ENCODE results near the gene HOXA1.

Gene HOXA1

GRCh38 chr7:27105301-27106031 is 9.7 kb upstream of the HOXA1 start:
- DNase-seq (ENCODE audit: low read depth): no peak

- no peak for DNase-seq (ENCODE audit: low read depth)
Measured at GRCh38 chr7:27104341-27105058, 8.7 kb upstream of the HOXA1 start.

GRCh38 chr7:27103489-27104226 is 7.9 kb upstream of the HOXA1 start:
- DNase-seq (ENCODE audit: low read depth): no peak

GRCh38 chr7:27102581-27103442 is 7.0 kb upstream of the HOXA1 start, which contains the start of gene HOXA2:
TSS of gene HOXA2 (minus strand) at chr7:27102683. CDS start at chr7:27102500, 183 bp downstream.
- no peak for DNase-seq (ENCODE audit: low read depth)

GRCh38 chr7:27101957-27102580 is 6.3 kb upstream of the HOXA1 start:
- DNase-seq (ENCODE audit: low read depth): no peak

GRCh38 chr7:27101171-27101956 is 5.6 kb upstream of the HOXA1 start:
- no peak for DNase-seq (ENCODE audit: low read depth)

GRCh38 chr7:27100694-27101170 is 4.9 kb upstream of the HOXA1 start:
- no peak for DNase-seq (ENCODE audit: low read depth)

- no peak for DNase-seq (ENCODE audit: low read depth)
Measured at GRCh38 chr7:27099453-27100370, 3.9 kb upstream of the HOXA1 start.

GRCh38 chr7:27098578-27099451 is 3.0 kb upstream of the HOXA1 start:
- peak; percentile 41 for DNase-seq (ENCODE audit: low read depth)

- DNase-seq (ENCODE audit: low read depth): peak; percentile 29
Measured at GRCh38 chr7:27097686-27098577, 2.1 kb upstream of the HOXA1 start.

GRCh38 chr7:27096768-27097514 is 1.1 kb upstream of the HOXA1 start:
- DNase-seq (ENCODE audit: low read depth): peak; percentile 70

GRCh38 chr7:27095050-27095896 is 527 bp downstream of the HOXA1 start:
- no peak for DNase-seq (ENCODE audit: low read depth)

GRCh38 chr7:27094304-27095049 is 1.3 kb downstream of the HOXA1 start:
- no peak for DNase-seq (ENCODE audit: low read depth)

GRCh38 chr7:27093184-27093895 is 2.5 kb downstream of the HOXA1 start:
- no peak for DNase-seq (ENCODE audit: low read depth)

All from EH (cell line).